GM23248 (cell line): ENCODE data around the gene RBM19. TPM values are rescaled to one million over a fixed set of nuclear protein-coding genes. Genes with fewer than 3 reads are reported as not detected.

Experiments
- DNase-seq: peaks from one replicate; pipeline ENCODE4 v3.0.0-alpha.2; 2015
- H2AFZ ChIP-seq: fragments of 200-600 bp; sonication (generic); 2 replicates; pipeline ENCODE4 v1.6.1; 2016; ENCODE audit warnings: antibody characterized with exemption
- H3F3A ChIP-seq: fragments of 200-600 bp; sonication (generic); 2 replicates; pipeline ENCODE4 v1.6.1; 2016; ENCODE audit warnings: mild to moderate bottlenecking, antibody characterized with exemption, mixed run types; ENCODE audit not compliant: insufficient read depth
- H3K27ac ChIP-seq: fragments of 200-600 bp; sonication (generic); 2 replicates; pipeline ENCODE4 v1.5.1; 2016; ENCODE audit warnings: mild to moderate bottlenecking
- H3K27me3 ChIP-seq: fragments of 200-600 bp; sonication (generic); replicated peaks from 2 replicates; pipeline ENCODE4 v1.6.1; 2016; ENCODE audit warnings: mild to moderate bottlenecking; ENCODE audit not compliant: insufficient read depth
- H3K36me3 ChIP-seq: fragments of 200-600 bp; sonication (generic); 2 replicates; pipeline ENCODE4 v1.6.1; 2016; ENCODE audit warnings: low read depth, mild to moderate bottlenecking
- H3K4me1 ChIP-seq: fragments of 200-600 bp; sonication (generic); 2 replicates; pipeline ENCODE4 v1.6.1; 2016; ENCODE audit warnings: mild to moderate bottlenecking; ENCODE audit not compliant: insufficient read depth
- H3K4me2 ChIP-seq: fragments of 200-600 bp; sonication (generic); one replicate; pipeline ENCODE4 v1.6.1; 2016; ENCODE audit warnings: mild to moderate bottlenecking; ENCODE audit not compliant: unreplicated experiment
- H3K4me3 ChIP-seq: fragments of 200-600 bp; sonication (generic); 2 replicates; pipeline ENCODE4 v1.5.1; 2016; ENCODE audit warnings: mild to moderate bottlenecking
- H3K79me2 ChIP-seq: fragments of 200-600 bp; sonication (generic); 2 replicates; pipeline ENCODE4 v1.6.1; 2016; ENCODE audit warnings: mild to moderate bottlenecking; ENCODE audit not compliant: insufficient read depth
- H3K9ac ChIP-seq: fragments of 200-600 bp; sonication (generic); 2 replicates; pipeline ENCODE4 v1.6.1; 2016; ENCODE audit warnings: mild to moderate bottlenecking
- H3K9me2 ChIP-seq: fragments of 200-600 bp; sonication (generic); 2 replicates; pipeline ENCODE4 v1.6.1; 2016; ENCODE audit warnings: mixed run types, mild to moderate bottlenecking, moderate library complexity; ENCODE audit not compliant: insufficient read depth
- H3K9me3 ChIP-seq: fragments of 200-600 bp; sonication (generic); one replicate; pipeline ENCODE4 v1.6.1; 2017; ENCODE audit warnings: low read depth
- H4K20me1 ChIP-seq: fragments of 200-600 bp; sonication (generic); 2 replicates; pipeline ENCODE4 v1.6.0; 2016; ENCODE audit not compliant: insufficient read depth
- EZH2 ChIP-seq: fragments of 200-600 bp; sonication (generic); IDR thresholded peaks from 2 replicates; pipeline ENCODE4 v1.6.1; 2018; ENCODE audit warnings: antibody characterized with exemption, mild to moderate bottlenecking; ENCODE audit not compliant: insufficient read depth, poor library complexity, severe bottlenecking
- EZH2phosphoT487 ChIP-seq: fragments of 200-600 bp; sonication (generic); IDR thresholded peaks from 2 replicates; pipeline ENCODE4 v1.6.1; 2018; ENCODE audit warnings: antibody characterized with exemption, moderate library complexity, mild to moderate bottlenecking, low read depth; ENCODE audit not compliant: insufficient read depth
- WGBS, 2 experiments: methylation state at CpG; one replicate each; pipeline ENCODE4 v1.1.6; 2015 to 2017; ENCODE audit warnings: low lambda C conversion rate in 2 of 2, low coverage in 1 of 2; ENCODE audit errors: missing lambda C conversion rate in 2 of 2; 5-methylcytosine and 5-hydroxymethylcytosine counted together
- in situ Hi-C: fragments of 300-500 bp; cut with MboI; formaldehyde crosslinking; loops from 2 replicates; pipeline ENCODE4 v1.15.0; 2020
- polyA plus RNA-seq: library from polyadenylated mRNA; unstranded; fragments of >200 nt; fragmentation: Nextera tagmentation; extraction: Ambion mirVana; gene quantifications from 2 replicates; pipeline ENCODE4 v1.2.1, GENCODE V29; 2016
- total RNA-seq: library from RNA; depleted of rRNA; stranded (reverse); fragments of >200 nt; shearing (Covaris generic); gene quantifications from 2 replicates; pipeline ENCODE4 v1.2.3, GENCODE V29; 2014

RBM19 gene
- total and polyA plus RNA-seq, 2 experiments from 2014 or later = 14.8 to 17.1 TPM

GRCh38 chr12:113862590-113863454 is 103.3 kb downstream of the RBM19 start:
- DNase-seq = peak; percentile 14
- no peaks in the 10 kb centered on the region for H3K9me3 ChIP-seq
- H3K9me2 ChIP-seq = no peaks in the 10 kb centered on the region
- H4K20me1 ChIP-seq = no peaks in the 10 kb centered on the region
- H3K4me3 ChIP-seq = no peak overlapping the region
- H3K27me3 ChIP-seq = no peaks in the 10 kb centered on the region
- no peaks in the 10 kb centered on the region for H3F3A ChIP-seq
- H2AFZ ChIP-seq = no peak overlapping the region
- H3K36me3 ChIP-seq = no peaks in the 10 kb centered on the region
- H3K4me1 ChIP-seq = peaks cover 6% of the 10 kb centered on the region; the same call in 1 of the 2 replicates
- no peak for TF ChIP-seq EZH2phosphoT487
- no peak for TF ChIP-seq EZH2
- no peaks in the 10 kb centered on the region for H3K79me2 ChIP-seq
- no peak overlapping the region for H3K9ac ChIP-seq
- 81 to 82% methylated on average over 13 to 18 of the region's 18 CpGs for WGBS, 2 experiments
- in situ Hi-C loops = no loop called here
- no peak overlapping the region for H3K27ac ChIP-seq
- no peak overlapping the region for H3K4me2 ChIP-seq

DNA sequence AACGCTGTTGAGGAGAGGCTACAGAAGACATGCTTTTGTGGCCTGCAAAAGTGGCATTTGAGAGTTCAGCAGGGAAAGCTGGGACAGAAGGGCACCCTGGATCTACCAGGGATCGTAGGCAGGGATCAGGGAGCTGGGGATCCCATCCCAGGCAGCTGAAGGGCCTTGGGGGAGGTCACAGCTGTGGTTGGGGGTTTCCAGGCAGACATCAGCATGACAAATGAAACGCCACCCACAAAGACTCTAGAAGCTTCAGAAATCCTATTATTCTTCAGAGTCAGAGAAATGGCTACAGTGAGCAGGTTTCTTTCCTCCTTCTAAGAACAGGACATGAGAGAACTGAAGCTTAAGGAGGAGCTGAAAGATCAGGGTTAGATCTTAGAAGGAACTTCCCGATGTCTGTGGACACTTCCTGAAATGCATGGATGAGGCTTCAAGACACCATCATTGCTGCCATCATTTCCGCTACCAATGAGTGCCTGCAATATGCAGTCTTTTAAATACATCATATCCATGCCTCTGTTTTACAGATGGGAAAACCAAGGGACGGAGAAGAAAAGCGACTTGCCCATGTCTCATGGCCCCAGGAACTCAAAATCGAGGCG is 104.3 kb downstream of the RBM19 start:
- WGBS, 2 experiments = 97 to 99% methylated on average over 9 of the region's 9 CpGs
- H3K9me2 ChIP-seq = no peaks in the 10 kb centered on the region
- no peaks in the 10 kb centered on the region for H3F3A ChIP-seq
- H2AFZ ChIP-seq = no peak overlapping the region
- no peaks in the 10 kb centered on the region for H3K9me3 ChIP-seq
- H3K27ac ChIP-seq = no peak overlapping the region
- no peaks in the 10 kb centered on the region for H3K27me3 ChIP-seq
- in situ Hi-C loops = no loop called here
- H4K20me1 ChIP-seq = no peaks in the 10 kb centered on the region
- DNase-seq = no peak
- no peak for TF ChIP-seq EZH2phosphoT487
- no peak for TF ChIP-seq EZH2
- no peak overlapping the region for H3K9ac ChIP-seq
- H3K4me3 ChIP-seq = no peak overlapping the region
- H3K4me2 ChIP-seq = no peak overlapping the region
- no peaks in the 10 kb centered on the region for H3K36me3 ChIP-seq
- H3K4me1 ChIP-seq = peaks cover 6% of the 10 kb centered on the region; the same call in 1 of the 2 replicates
- no peaks in the 10 kb centered on the region for H3K79me2 ChIP-seq

DNA sequence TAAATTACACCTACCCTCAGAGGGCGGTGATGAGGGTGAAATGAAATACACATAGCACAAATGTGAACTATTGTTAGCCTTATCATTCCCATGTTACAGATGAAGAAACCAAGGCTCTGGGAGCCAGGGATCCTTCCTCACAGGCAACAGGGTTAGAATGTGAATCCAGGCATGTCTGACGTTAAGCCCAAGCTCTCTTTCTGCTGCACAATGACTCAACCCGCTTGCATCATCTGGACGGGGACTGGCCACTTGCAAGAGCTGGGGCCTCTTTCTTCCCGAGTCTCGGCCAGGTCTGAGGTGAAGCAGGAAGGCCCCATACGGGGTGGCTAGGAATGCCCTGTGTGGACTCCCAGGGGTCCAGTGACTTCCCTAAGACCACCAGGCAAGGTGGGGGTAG is 105.2 kb downstream of the RBM19 start:
- in situ Hi-C loops = no loop called here
- TF ChIP-seq EZH2 (no peak), EZH2phosphoT487 (no peak)
- no peaks in the 10 kb centered on the region for H3K9me3 ChIP-seq
- no peak overlapping the region for H3K27ac ChIP-seq
- no peak overlapping the region for H3K4me3 ChIP-seq
- H3K36me3 ChIP-seq = no peaks in the 10 kb centered on the region
- no peak overlapping the region for H3K4me2 ChIP-seq
- H2AFZ ChIP-seq = no peak overlapping the region
- H3K79me2 ChIP-seq = no peaks in the 10 kb centered on the region
- no peaks in the 10 kb centered on the region for H3K9me2 ChIP-seq
- no peaks in the 10 kb centered on the region for H4K20me1 ChIP-seq
- WGBS, 2 experiments = 72 to 77% methylated on average over 6 to 7 of the region's 7 CpGs
- no peak overlapping the region for H3K9ac ChIP-seq
- H3K27me3 ChIP-seq = no peaks in the 10 kb centered on the region
- peak; percentile 76 for DNase-seq
- H3K4me1 ChIP-seq = peaks cover 6% of the 10 kb centered on the region; the same call in 1 of the 2 replicates
- no peaks in the 10 kb centered on the region for H3F3A ChIP-seq

GRCh38 chr12:113860059-113860820 is 105.9 kb downstream of the RBM19 start:
- no peaks in the 10 kb centered on the region for H3K9me3 ChIP-seq
- no peaks in the 10 kb centered on the region for H3K36me3 ChIP-seq
- no peak overlapping the region for H3K4me3 ChIP-seq
- peaks cover 6% of the 10 kb centered on the region; the same call in 1 of the 2 replicates for H3K4me1 ChIP-seq
- no peaks in the 10 kb centered on the region for H3K9me2 ChIP-seq
- TF ChIP-seq EZH2phosphoT487 (no peak), EZH2 (no peak)
- H3K79me2 ChIP-seq = no peaks in the 10 kb centered on the region
- no peak overlapping the region for H3K27ac ChIP-seq
- no peaks in the 10 kb centered on the region for H3F3A ChIP-seq
- no peak overlapping the region for H3K4me2 ChIP-seq
- no peak overlapping the region for H3K9ac ChIP-seq
- no peak overlapping the region for H2AFZ ChIP-seq
- in situ Hi-C loops = no loop called here
- 81 to 82% methylated on average over 16 to 17 of the region's 17 CpGs for WGBS, 2 experiments
- H3K27me3 ChIP-seq = no peaks in the 10 kb centered on the region
- no peaks in the 10 kb centered on the region for H4K20me1 ChIP-seq
- DNase-seq = no peak
